ENCODE results near the gene C2orf76. TPM values are rescaled to one million over a fixed set of nuclear protein-coding genes. Genes with fewer than 3 reads are reported as not detected.

C2orf76 gene
- total RNA-seq, 4 donors from 2014 or later, result 10.3 to 13.3 (median 11.3) TPM

DNA sequence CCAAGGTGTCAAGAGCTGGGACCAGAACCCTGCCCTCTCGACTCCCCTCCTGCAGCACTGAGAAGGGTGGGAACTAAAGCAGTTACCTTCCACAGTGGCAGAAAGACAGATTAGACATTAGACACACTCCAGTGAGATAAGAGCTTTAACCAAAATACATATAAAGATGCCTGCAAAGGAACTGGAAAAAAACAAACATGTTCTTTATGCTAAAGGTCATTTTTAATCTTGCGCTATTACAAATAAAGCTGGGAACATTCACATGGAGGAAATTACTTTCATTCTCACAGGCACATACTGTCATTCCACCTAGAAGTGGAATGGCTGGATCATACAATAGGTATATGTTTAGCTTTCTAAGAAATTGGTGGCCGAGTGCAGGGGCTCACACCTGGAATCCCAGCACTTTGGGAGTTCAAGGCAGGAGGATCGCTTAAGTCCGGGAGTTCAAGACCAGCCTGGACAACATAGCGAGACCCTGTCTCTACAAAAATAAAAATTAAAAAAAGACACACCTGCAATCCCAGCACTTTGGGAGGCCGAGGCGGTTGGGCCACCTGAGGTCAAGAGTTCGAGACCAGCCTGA lies 41.9 kb downstream of the C2orf76 start:
- DNase-seq (ENCODE audit: low spot score) (no peak), ATAC-seq (ENCODE audit: low FRiP score) (no peak)
- no peak for TF ChIP-seq CTCF (IDR thresholded peaks at IDR 0.05)

DNA sequence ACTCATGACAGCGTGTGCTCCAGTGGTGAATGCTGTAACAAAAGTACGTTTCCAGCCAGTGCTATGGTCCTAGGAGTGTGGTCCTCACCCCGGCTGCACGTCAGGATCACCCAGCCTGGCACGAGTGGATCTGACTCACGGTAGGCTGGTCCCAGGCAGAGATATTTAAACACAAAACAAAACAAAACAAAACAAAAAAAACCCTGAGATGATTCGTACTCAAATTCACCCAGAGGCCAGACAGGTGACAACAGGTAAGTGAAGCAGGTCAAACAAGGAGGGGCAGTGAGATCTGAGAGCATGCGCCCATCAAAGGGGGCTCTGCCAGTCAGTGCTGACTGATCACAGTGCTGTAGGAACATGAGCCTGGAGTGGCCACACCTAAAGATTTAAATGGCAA lies 43.2 kb downstream of the C2orf76 start:
- TF ChIP-seq CTCF (IDR thresholded peaks at IDR 0.05), result no peak
- ATAC-seq (ENCODE audit: low FRiP score) (no peak), DNase-seq (ENCODE audit: low spot score) (no peak)

DNA sequence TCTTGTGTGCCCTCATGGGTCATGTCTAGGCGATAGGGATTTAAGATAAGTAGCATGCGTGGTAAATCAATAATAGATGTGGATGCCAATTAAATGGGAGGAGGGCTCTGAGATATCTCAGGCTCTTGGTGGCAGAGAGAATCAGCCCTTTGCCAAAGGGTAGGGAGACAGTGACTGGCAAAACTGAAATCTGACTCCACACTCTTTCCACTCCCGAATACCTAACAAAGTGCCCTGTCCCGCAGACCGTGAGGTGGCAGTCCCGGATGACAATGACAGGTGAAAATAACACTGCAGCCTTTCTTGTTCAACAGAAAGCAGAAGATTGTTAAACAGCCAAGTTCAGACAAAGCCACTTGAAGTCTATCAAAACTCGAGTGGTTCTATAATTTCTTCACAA lies 47.0 kb downstream of the C2orf76 start:
- ATAC-seq (ENCODE audit: low FRiP score), result no peak
- DNase-seq (ENCODE audit: low spot score), result no peak
- TF ChIP-seq CTCF (IDR thresholded peaks at IDR 0.05), result no peak

DNA sequence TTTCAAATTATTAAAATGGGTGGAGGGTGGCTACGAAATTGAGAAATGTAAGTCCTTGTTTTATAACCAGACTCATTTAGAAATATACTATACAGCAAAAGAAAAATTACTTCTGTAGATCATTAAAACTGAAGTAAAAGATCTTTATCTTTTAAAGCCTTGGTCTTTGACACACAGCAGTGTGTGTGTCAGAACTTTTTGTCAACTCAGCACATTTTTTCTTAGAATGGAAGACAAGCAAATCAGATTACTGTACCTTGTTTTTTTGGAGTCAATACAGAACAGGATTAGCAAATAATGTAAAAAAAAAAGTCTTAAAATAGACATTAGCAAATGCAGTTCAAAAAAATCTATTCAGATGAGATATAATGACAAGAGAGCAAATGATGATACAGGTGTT lies 49.1 kb downstream of the C2orf76 start:
- ATAC-seq (ENCODE audit: low FRiP score), result no peak
- TF ChIP-seq CTCF (IDR thresholded peaks at IDR 0.05), result no peak
- DNase-seq (ENCODE audit: low spot score), result no peak

GRCh38 chr2:119316066-119316465 lies 50.6 kb downstream of the C2orf76 start:
- ATAC-seq (ENCODE audit: low FRiP score), result no peak
- no peak for TF ChIP-seq CTCF (IDR thresholded peaks at IDR 0.05)
- no peak for DNase-seq (ENCODE audit: low spot score)

DNA sequence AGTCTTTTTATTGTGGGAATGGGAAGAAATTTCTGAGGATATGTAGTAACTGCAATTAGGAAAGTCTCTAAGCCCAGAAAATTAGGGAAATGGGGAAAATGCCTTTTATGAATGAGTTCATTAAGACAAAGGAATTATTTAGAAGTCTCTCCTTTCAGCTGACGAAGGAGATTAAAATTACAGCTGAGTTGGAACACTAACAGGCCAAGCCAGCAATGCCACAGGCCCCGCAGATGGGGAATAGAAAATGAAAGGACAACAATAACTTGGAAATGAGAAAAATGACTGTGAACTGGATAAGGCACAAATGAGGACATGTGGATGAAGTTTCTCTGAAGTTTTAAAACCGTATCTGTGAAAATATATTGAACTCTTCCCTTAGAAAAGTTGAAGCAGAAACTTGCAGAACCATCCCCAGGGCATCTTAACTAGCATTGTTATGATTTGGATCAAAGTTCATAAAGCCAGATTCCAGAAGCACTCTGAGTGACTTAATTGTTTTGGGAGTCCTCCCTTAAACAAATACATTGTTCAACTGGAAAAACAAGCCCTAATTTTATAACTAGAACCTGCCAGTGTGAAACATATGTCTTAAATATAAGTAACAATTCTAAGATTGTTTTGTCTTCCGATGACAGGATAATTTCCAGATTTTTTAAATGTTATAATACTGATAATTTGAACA lies 51.3 kb downstream of the C2orf76 start:
- ATAC-seq (ENCODE audit: low FRiP score), result no peak
- no peak for DNase-seq (ENCODE audit: low spot score)
- TF ChIP-seq CTCF (IDR thresholded peaks at IDR 0.05), result no peak

- DNase-seq (ENCODE audit: low spot score) (no peak), ATAC-seq (ENCODE audit: low FRiP score) (no peak)
- no peak for TF ChIP-seq CTCF (IDR thresholded peaks at IDR 0.05)
These were observed 54.8 kb downstream of the C2orf76 start for GRCh38 chr2:119311831-119312230.

Data from omental fat pad (tissue), 4 donors.